Medulla oblongata (tissue), 1 donor: ENCODE results near the gene SNAI3.

Experiments
- DNase-seq: peaks from one replicate; pipeline ENCODE4 v3.0.0-alpha.2; 2015; ENCODE audit errors: extremely low spot score

Gene SNAI3

DNA sequence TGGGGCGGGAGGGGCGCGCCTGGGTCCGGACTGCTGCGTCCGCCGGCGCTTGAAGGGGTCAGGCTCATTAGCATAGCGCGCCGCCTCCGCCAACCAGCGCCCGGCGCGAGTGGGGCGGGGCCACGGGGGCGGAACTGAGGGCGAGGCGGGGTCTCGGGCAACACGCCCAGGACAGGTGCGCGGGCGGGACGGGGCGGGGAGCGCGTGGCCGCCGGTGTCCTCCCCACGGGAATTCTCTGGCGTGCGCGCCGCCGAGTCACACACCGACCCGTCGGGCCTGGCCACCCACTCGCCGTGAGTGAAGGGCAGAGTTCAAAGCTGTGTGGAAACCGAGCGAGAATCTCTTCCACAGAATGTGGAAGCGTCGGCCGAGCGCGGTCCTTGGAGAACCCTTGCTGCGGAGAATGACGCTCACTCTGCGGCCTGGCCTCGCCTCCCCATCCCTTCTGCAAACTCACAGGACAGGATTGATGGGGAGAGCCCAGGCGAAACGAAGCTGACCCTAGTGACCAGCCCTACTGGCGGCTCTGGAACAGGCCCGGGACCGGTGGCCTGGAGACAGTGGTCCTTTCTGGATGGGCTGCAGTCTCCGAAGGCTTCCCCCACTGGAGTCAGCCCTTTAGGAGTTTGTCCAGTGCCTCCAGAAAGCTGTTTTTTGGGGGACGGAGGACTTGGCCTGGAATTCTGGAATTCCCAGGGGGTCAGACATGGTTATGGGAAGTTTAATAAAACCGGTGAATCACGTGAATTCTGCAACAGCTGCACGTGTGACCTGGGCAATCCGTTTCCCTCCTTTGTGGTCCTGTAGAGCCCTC is at the start of gene SNAI3:
SNAI3 (minus strand) TSS at position 69 of the 815 bp plus-strand sequence. CDS start 101 bp downstream, outside the sequence.
- peak; percentile 60 for DNase-seq

- DNase-seq, result no peak
These were observed 49.8 kb upstream of the SNAI3 start for GRCh38 chr16:88736088-88736487.

DNA sequence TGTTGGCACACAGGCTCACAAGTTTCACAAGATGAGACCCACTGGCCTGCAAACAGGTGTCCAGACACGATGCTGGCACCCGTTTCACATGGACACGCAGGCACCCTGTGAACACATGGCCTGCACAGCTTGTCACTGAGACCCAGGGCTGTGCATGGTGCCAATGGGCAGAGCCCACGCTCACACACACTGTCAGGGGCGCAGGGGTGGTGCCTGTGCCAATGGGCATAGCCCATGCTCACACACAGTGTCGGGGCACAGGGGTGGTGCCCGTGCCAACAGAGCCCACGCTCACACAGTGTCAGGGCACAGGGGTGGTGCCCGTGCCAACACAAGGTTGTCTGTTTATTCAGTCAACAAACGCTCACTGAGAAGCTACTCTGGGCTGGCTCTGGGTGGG is 49.3 kb upstream of the SNAI3 start:
- no peak for DNase-seq

DNA sequence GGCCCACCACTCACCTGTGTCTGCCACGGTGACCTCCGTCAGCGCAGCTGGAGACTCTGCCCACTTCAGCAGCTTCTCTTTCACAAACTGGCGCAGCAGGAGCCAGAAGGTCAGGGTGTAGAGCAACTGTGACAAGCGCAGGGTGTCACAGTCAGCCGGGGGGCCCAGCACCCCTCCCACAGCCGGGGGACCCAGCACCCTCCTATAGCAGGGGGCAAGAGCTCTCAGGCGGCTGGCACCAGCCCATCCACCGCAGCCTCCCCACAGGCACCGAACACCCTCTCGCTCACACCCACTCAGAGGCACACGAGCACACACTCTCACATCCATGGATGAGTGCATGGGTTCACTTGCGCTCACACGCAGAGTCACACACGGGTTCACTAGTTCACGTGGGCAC is 48.8 kb upstream of the SNAI3 start:
- DNase-seq, result no peak

DNA sequence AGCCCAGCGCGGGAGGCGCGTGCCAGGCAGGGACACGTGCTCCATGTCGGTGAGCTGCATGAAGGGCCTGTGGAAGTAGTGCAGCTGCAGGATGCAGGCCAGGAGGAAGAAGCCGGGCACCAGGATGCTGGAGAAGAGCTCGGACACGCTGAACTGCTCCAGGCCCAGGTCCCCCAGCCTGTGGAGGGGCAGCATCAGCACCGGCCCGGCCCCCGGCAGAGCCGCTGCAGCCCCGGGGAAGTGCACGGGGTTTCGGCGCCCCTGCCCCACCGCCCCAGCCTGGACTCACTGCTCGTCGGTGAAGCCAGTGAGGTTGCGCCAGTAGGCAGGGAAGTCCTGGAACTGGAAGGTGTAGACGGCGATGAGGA is 48.0 kb upstream of the SNAI3 start:
- no peak for DNase-seq

DNA sequence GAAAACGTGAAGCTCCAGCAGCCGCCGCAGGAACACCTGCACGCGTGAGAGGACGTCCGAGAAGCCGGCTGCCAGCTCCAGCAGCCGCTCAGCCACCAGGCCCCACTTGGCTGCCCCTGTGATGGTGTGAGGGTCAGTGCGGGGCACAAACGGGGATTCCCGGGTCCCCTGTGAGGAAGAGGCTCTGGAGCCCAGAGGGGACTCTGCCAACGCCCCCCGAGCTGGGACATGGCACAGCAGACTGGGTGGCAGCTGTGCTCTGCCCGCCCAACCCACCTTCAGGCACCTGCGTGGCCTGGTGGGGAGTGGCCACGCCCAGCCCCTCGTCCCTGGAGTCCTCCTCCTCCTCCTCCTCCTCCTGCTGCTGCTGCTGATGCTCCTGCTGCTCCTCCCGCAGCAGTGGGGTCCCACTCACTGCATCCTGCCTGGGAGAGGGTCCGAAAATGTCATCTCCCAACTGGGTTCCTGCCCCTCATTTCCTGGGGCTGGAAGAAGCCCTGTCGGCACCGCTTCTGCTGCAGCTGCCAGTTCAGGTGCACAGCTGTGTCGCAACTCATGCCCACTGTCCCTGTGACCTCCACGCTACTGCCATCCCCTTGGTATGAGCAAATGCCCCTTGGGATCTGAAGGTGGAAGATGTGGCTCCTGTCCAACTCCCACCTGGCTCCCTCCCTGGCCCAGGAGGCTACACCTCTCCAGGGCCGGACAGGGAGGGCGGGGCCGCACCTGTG is 47.5 kb upstream of the SNAI3 start:
- DNase-seq, result no peak

- no peak for DNase-seq
These were observed 46.6 kb upstream of the SNAI3 start for GRCh38 chr16:88732961-88733294.

GRCh38 chr16:88732172-88732960 is 46.1 kb upstream of the SNAI3 start:
- no peak for DNase-seq

GRCh38 chr16:88731699-88732098 is 45.4 kb upstream of the SNAI3 start:
- no peak for DNase-seq

DNA sequence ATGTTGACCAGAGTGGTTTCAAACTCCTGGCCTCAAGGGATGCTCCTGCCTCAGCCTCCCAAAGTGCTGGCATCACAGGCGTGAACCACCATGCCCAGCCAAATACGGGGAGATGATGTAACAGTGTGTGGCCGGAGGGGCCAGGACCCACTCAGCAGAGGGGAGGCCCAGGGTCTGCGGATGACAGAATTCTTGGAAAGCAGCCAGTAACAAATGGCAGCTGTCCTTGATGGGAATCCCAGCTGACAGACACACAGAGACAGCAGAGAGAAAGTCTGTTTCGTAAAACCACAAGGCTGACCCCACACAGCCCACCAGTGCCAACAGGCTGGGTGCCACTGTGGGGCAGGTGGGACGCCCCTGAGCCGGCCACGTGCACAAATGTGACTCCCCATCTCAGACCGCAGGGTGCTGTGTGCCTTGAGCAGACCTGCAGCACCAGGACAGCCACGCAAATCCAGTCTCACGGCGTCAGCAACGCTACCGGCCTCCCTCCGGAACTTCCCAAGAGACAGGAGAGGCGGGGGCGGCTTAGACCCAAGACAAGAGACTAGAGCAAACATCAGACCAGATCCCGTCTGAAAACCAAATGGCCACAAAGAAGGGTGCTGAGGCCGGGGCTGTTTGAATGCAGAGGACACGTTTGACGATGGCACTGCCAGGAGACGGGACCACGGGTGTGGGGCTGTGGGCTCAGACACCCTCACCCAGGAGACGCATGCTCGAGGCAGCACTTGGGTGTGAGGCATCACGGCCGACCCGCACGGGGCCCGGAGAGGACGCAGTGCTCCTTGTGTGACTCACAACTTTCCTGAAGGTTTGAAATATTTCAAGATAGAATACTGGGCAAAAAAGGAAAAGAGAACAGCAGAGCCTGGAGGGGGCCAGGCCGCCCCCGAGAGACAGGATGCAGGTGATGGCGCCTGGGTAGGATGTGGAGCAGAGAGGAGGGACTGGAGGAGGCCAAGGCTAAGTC is 44.6 kb upstream of the SNAI3 start:
- DNase-seq, result no peak

DNA sequence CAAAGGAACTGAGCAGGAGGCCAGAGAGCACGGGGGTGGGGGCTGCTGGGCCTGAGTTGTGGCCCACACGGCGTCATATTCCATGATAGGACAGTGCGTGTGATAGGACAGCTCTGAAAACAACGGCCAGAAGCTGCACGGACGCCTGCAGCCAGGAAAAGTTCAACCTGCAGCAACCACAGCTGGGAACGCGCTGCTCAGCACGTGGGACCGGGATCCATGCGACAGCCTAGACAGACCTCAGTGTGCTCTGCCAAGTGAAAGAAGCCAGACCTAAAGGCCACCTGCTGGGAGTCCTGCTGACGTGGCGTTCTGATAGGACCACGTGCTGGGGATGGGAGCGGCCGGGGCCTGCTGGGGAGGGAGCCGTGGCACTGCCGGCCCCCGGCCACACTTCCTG is 41.6 kb upstream of the SNAI3 start:
- no peak for DNase-seq

- no peak for DNase-seq
These were observed 40.7 kb upstream of the SNAI3 start for GRCh38 chr16:88726981-88727380.

- DNase-seq, result no peak
These were observed 40.1 kb upstream of the SNAI3 start for GRCh38 chr16:88726408-88726749.

DNA sequence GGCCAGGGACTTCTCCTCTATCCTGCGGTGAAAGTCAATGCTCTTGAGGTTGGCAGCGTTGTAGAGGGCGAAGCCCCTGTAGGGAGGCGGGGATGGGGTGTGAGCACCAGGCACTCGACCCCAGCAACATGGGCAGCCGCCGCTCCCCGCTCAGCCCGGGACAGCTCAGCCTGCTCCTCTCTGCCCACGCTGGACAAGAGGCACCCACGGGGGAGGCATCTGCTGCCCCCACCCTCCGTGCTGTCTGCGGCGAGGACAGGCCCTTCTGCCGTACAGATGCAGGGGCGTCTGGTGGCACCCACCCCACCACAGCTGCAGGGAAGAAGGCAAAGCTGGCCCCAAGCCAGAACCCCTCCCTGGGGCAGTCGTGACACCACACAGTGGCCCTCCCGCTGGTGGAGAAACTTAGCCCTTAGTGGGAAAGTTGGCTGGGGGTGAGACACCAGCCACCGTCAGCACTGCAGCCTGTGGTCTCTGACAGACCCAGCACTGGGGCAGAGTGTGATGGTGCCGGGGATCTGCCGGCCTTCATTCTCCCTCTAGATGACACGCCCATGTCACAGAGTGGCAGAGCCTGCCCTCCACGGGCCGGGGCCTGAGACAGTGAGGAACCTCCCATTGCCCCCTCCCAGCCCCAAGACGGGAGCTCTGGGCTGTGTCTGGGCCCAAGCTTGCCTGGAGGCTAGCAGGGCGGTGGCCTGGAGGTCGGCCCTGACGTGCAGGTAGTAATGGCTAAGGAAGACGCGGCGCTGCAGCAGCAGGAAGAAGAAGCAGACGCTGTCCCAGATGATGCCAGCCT is 39.5 kb upstream of the SNAI3 start:
- DNase-seq, result no peak

DNA sequence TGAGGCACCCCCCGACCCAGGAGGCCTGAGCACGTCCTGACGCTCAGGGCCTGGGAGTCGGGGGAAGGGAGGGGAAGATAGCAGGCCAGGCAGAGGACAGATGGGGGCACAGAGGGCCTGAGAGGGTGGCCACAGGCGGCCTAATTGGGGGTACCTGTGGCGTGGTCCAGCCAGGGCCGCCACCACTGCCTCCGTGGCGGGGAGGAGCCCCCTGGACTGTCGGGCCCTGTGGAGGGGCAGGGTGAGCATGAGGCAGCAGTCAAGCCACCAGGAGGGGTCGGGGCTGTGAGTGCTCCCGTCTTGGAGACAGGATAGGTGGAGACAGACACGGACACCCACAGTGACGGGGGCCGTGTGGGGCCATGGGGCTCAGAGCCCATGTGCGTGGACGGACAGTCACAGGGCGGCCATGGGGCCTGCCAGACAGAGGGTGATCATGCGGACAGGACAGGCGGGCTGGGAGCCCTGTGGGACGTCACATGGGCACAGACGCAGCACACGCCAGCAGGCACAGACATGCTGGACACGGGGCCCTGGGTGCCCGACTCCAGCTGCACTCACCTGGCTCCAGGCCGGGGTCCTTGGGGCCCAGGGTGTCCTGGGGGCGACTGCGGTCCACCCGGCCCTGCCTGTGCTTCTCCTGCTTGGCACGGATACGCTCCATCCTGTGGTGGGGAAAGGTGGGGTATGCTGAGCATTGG is 38.7 kb upstream of the SNAI3 start:
- DNase-seq, result no peak

DNA sequence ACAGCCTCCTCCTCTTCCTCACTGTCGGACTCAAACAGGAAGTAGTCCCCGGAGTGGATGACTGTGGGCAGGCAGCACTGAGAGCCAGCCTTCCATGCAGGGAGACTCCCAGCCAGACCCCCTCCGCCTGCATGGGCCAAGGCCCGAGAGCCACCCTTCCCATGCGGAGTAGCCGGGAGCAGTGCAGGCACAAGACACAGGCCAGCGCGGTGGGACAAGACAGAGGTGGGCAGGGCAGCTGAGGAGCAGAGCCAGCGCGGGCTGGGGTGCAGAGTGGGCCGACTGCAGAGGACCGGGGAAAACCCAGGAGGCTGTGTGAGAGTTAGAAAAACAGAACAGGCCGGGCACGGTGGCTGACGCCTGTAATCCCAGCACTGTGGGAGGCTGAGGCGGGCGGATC is 37.6 kb upstream of the SNAI3 start:
- DNase-seq, result no peak

DNA sequence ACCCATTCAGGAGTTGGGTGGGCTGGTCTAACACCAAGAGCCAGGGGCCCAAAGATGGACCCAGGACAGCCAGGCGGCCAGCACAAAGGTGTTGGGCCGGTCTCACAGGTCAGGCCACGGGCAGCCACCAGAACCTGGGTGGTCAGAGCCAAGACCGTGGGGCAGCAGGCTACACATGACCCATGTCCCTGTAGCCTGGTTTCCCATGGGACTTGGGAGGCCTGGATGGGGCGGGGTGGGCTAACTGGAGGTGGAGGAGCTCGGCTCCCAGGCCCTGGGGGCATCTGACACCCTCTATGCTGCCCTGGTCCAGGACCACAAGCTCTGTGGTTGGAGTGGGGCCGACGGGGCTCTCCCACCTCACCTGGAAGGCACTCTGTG is 37.2 kb upstream of the SNAI3 start:
- DNase-seq, result no peak

DNA sequence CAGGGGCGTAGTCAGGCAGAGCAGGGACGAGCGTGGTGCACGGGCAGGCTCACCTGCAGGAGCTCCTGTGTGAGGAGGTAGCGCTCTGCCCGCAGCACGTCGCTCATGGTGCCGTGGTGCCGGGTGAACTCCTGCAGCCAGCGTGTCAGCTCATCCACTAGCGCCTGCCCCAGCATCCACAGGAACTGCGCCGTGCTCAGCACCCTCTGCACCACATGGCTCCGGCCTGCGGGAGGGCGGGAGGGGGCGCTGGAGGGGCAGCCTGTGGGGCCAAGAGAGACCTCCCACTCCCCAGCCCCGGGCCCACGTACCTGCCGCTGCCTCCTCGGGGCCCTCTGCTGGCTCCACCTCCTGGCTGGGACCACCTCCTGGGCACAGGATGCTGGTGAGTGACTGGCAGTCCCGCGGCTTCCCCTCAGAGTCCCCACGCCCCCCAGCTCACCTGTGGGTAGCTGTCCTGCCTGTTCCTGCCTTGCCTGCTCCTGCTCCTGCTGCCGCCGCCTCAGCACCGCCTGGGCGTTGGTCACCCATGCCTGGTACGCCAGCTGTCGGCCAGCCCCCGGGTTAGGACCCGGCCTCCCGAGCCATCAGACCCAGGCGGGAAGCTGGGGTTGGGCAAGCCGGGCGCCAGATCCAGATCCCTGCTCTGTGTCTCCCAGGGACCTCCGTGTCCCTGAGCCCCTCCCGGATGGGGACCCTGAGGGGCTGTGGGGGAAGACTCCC is 36.6 kb upstream of the SNAI3 start:
- no peak for DNase-seq
